Heart left ventricle (tissue), 16 donors: ENCODE results near the gene ZNRF2. TPM values are rescaled to one million over a fixed set of nuclear protein-coding genes. Genes with fewer than 3 reads are reported as not detected.
A peak's percentile ranks its signal among the peaks of the same experiment; 100 is the strongest.

ENCODE experiments used
- ATAC-seq, 4 donors: fragments of 200-7000 bp; cut with Tn5 transposase; one replicate each; pipeline ENCODE4 v1.9.1; 2020 to 2022; ENCODE audit warnings: moderate library complexity in 4 of 4, mild to moderate bottlenecking in 3 of 4, moderate number of reproducible peaks in 1 of 4
- DNase-seq, 5 donors: peaks; one replicate each; pipeline ENCODE4 v3.0.0-alpha.2; 2020
- H3K27ac ChIP-seq, 12 donors: fragments of 200-600 bp; sonication (generic) in 4 of 12; one replicate each; pipeline versions ENCODE4 v1.5.0 to v1.8.0; 2016 to 2022; ENCODE audit warnings: mild to moderate bottlenecking in 2 of 12
- H3K27me3 ChIP-seq, 9 donors: fragments of 200-600 bp; sonication (generic) in 2 of 9; one replicate each; pipeline versions ENCODE4 v1.5.1 to v1.8.0; 2016 to 2022; ENCODE audit warnings: mild to moderate bottlenecking in 3 of 9
- H3K36me3 ChIP-seq, 9 donors: fragments of 200-600 bp; sonication (generic) in 2 of 9; one replicate each; pipeline versions ENCODE4 v1.5.0 to v1.8.0; 2018 to 2022; ENCODE audit warnings: mild to moderate bottlenecking in 2 of 9
- H3K4me1 ChIP-seq, 12 donors: fragments of 200-600 bp; sonication (generic) in 4 of 12; one replicate each; pipeline versions ENCODE4 v1.5.0 to v1.8.0; 2016 to 2022; ENCODE audit warnings: mild to moderate bottlenecking in 3 of 12
- H3K4me3 ChIP-seq, 12 donors: fragments of 200-600 bp; sonication (generic) in 4 of 12; one replicate each; pipeline versions ENCODE4 v1.5.0 to v1.8.0; 2017 to 2022; ENCODE audit warnings: mild to moderate bottlenecking in 9 of 12, moderate library complexity in 4 of 12
- H3K9me3 ChIP-seq, 12 donors: fragments of 200-600 bp; sonication (generic) in 4 of 12; one replicate each; pipeline versions ENCODE4 v1.5.0 to v1.8.0; 2016 to 2022; ENCODE audit warnings: mild to moderate bottlenecking in 1 of 12
- CTCF ChIP-seq, 12 donors: fragments of 200-600 bp; sonication (generic) in 4 of 12; IDR thresholded peaks; one replicate each; pipeline versions ENCODE4 v1.5.0 to v1.8.0; 2018 to 2022; ENCODE audit warnings: antibody characterized with exemption in 12 of 12, mild to moderate bottlenecking in 5 of 12
- POLR2A ChIP-seq, 2 donors: fragments of 450-650 bp; IDR thresholded peaks; one replicate each; pipeline ENCODE4 v1.6.1; 2017; ENCODE audit warnings: antibody characterized with exemption in 2 of 2, mild to moderate bottlenecking in 2 of 2, moderate library complexity in 2 of 2
- WGBS, 4 donors: extraction: QIAGEN DNeasy Blood & Tissue Kit in 2 of 4; methylation state at CpG; one replicate each; pipeline versions ENCODE4 v1.1.5 to v1.1.7; 2013 to 2018; 5-methylcytosine and 5-hydroxymethylcytosine counted together
- intact Hi-C, 10 donors: fragments of 100-400 bp; cut with DNase I; formaldehyde crosslinking; loops; one replicate each; pipeline versions ENCODE4 v1.11.1 to v1.14.2; 2022
- polyA plus RNA-seq, 2 donors: library from polyadenylated mRNA; stranded (reverse); fragments of 200-250 nt; gene quantifications; one replicate each; pipeline ENCODE4 v1.2.3, GENCODE V29; 2013
- total RNA-seq, 9 donors: library from RNA; depleted of rRNA in 2 of 9; stranded (reverse); fragments of >200 nt in 2 of 9; fragmentation: NEBNext Ultra II Directional in 3 of 9; extraction: Animal tissue kit (Norgen Biotek cat#: 25700) in 3 of 9; gene quantifications; one replicate each; pipeline versions ENCODE4 v1.1.0 to v1.2.4, GENCODE V29; 2016 to 2023
- donor health status: ischemic (EF 13 %, LVEDD 7.1; RV severe dilation, severe dysfunction).
- donor health status: healthy with polysubstance abuse.
- donor health status: DM: no; HTN: yes; CAD: no.
- donor health status: DM: no; HTN: no; CAD: no.
- donor health status: ischemic (EF 25% LVEDD 6.9; RV normal size, moderate dysfunction).
- donor health status: ischemic (EF 25% LVEDD 5.7; RV mildly dilated, moderate dysfunction).
- donor health status: healthy.
- donor health status: DM: yes; HTN: yes; CAD: no.
- donor health status: ischemic (EF 35%, LVEDD 5.7; RV mildly dilated, moderate dysfunction).
- donor health status: nonischemic (EF 11% LVEDD 7.7; RV severe dilation, severe dysfunction).
- donor health status: DM: yes; HTN: yes; CAD: no.
- donor health status: PGD.
- donor health status: ischemic (EF 29% LVEDD 5.4; RV normal size, mild dysfunction).
- donor health status: nonischemic (EF 23%, LVEDD 6.1; RV moderate dilation, normal function).

ZNRF2 gene
- total and polyA plus RNA-seq, 11 donors = 2.7 to 15.2 (median 10.4) TPM

- intact Hi-C loops = no loop called here
- Histone ChIP-seq H3K4me1 (peaks cover 0 to 67% (median 15%) of the 10 kb centered on the region in 12 donors), H3K4me3 (no peak overlapping the region), H3K27ac (peak overlapping the region in 1 of 12 donors; percentile 82), H3K36me3 (peaks cover 0 to 6% (median 0%) of the 10 kb centered on the region in 9 donors), H3K27me3 (no peaks in the 10 kb centered on the region), H3K9me3 (no peaks in the 10 kb centered on the region)
- no peak for TF ChIP-seq CTCF (IDR thresholded peaks at IDR 0.05)
- TF ChIP-seq POLR2A (IDR thresholded peaks at IDR 0.05) = no peak
- WGBS, 4 donors = 90 to 97% (median 91%) methylated on average over 3 of the region's 3 CpGs
- ATAC-seq (no peak), DNase-seq (no peak)
Observed at GRCh38 chr7:30320392-30320791, 36.0 kb downstream of the ZNRF2 start.

- Histone ChIP-seq H3K4me3 (peak overlapping the region in 9 of 12 donors; percentile 2 to 41 (median 18)), H3K4me1 (peaks cover 0 to 66% (median 15%) of the 10 kb centered on the region in 12 donors), H3K9me3 (no peaks in the 10 kb centered on the region), H3K27me3 (no peaks in the 10 kb centered on the region), H3K36me3 (peaks cover 0 to 6% (median 0%) of the 10 kb centered on the region in 9 donors), H3K27ac (peak overlapping the region in 9 of 12 donors; percentile 13 to 82 (median 38))
- TF ChIP-seq POLR2A (IDR thresholded peaks at IDR 0.05) (no peak), CTCF (IDR thresholded peaks at IDR 0.05) (no peak)
- intact Hi-C loops = no loop called here
- ATAC-seq (peak in 2 of 4 donors; percentile 58 to 72), DNase-seq (no peak)
- WGBS, 4 donors = 40 to 54% (median 48%) methylated on average over 8 of the region's 8 CpGs
Observed at GRCh38 chr7:30321089-30321881, 36.9 kb downstream of the ZNRF2 start.

GRCh38 chr7:30321882-30322192 is 37.4 kb downstream of the ZNRF2 start:
- peaks cover 0 to 6% (median 0%) of the 10 kb centered on the region in 9 donors for H3K36me3 ChIP-seq
- no peak for TF ChIP-seq CTCF (IDR thresholded peaks at IDR 0.05)
- TF ChIP-seq POLR2A (IDR thresholded peaks at IDR 0.05) = no peak
- intact Hi-C loops = no loop called here
- peaks cover 0 to 62% (median 15%) of the 10 kb centered on the region in 12 donors for H3K4me1 ChIP-seq
- WGBS, 4 donors = 38 to 52% (median 46%) methylated on average over 2 of the region's 2 CpGs
- DNase-seq (no peak), ATAC-seq (no peak)
- H3K4me3 ChIP-seq = peak overlapping the region in 7 of 12 donors; percentile 11 to 41 (median 34)
- no peaks in the 10 kb centered on the region for H3K9me3 ChIP-seq
- peak overlapping the region in 9 of 12 donors; percentile 13 to 82 (median 38) for H3K27ac ChIP-seq
- H3K27me3 ChIP-seq = no peaks in the 10 kb centered on the region

GRCh38 chr7:30322271-30323005 is 38.0 kb downstream of the ZNRF2 start:
- 46 to 53% (median 50%) methylated on average over 4 of the region's 4 CpGs for WGBS, 4 donors
- H3K27ac ChIP-seq = peak overlapping the region in 5 of 12 donors; percentile 13 to 82 (median 38)
- H3K4me3 ChIP-seq = peak overlapping the region in 7 of 12 donors; percentile 11 to 41 (median 34)
- ATAC-seq (peak; percentile 75 to 83 (median 81)), DNase-seq (no peak)
- H3K4me1 ChIP-seq = peaks cover 0 to 58% (median 15%) of the 10 kb centered on the region in 12 donors
- no peaks in the 10 kb centered on the region for H3K9me3 ChIP-seq
- intact Hi-C loops = no loop called here
- TF ChIP-seq POLR2A (IDR thresholded peaks at IDR 0.05) (no peak), CTCF (IDR thresholded peaks at IDR 0.05) (no peak)
- peaks cover 0 to 6% (median 0%) of the 10 kb centered on the region in 9 donors for H3K36me3 ChIP-seq
- H3K27me3 ChIP-seq = no peaks in the 10 kb centered on the region
